ENCODE results near the gene PHF21B.

The PHF21B gene

GRCh38 chr22:45039133-45039532, 29.3 kb upstream of the PHF21B start:
- Histone ChIP-seq H3K4me1 (ENCODE audit: control insufficient read depth, insufficient read depth, low read length) (no peaks in the 10 kb centered on the region), H3K4me3 (ENCODE audit: low read length) (no peak overlapping the region), H3K9ac (ENCODE audit: low read length) (no peak overlapping the region), H3K27me3 (ENCODE audit: control insufficient read depth, insufficient read depth, low read length) (peaks cover 3% of the 10 kb centered on the region), H3K36me3 (ENCODE audit: control insufficient read depth, insufficient read depth, low read length) (no peaks in the 10 kb centered on the region), H3K9me3 (ENCODE audit: control insufficient read depth, low read length) (no peaks in the 10 kb centered on the region)

GRCh38 chr22:45036154-45036553, 26.3 kb upstream of the PHF21B start:
- Histone ChIP-seq H3K27me3 (ENCODE audit: control insufficient read depth, insufficient read depth, low read length) (peaks cover 3% of the 10 kb centered on the region), H3K9ac (ENCODE audit: low read length) (no peak overlapping the region), H3K9me3 (ENCODE audit: control insufficient read depth, low read length) (no peaks in the 10 kb centered on the region), H3K4me3 (ENCODE audit: low read length) (no peak overlapping the region), H3K36me3 (ENCODE audit: control insufficient read depth, insufficient read depth, low read length) (no peaks in the 10 kb centered on the region), H3K4me1 (ENCODE audit: control insufficient read depth, insufficient read depth, low read length) (no peaks in the 10 kb centered on the region)

GRCh38 chr22:45034821-45035220, 25.0 kb upstream of the PHF21B start:
- H3K36me3 ChIP-seq (ENCODE audit: control insufficient read depth, insufficient read depth, low read length) = no peaks in the 10 kb centered on the region
- no peaks in the 10 kb centered on the region for H3K4me1 ChIP-seq (ENCODE audit: control insufficient read depth, insufficient read depth, low read length)
- no peak overlapping the region for H3K9ac ChIP-seq (ENCODE audit: low read length)
- peaks cover 3% of the 10 kb centered on the region for H3K27me3 ChIP-seq (ENCODE audit: control insufficient read depth, insufficient read depth, low read length)
- no peaks in the 10 kb centered on the region for H3K9me3 ChIP-seq (ENCODE audit: control insufficient read depth, low read length)
- H3K4me3 ChIP-seq (ENCODE audit: low read length) = no peak overlapping the region

- H3K27me3 ChIP-seq (ENCODE audit: control insufficient read depth, insufficient read depth, low read length) = peaks cover 3% of the 10 kb centered on the region
- no peak overlapping the region for H3K4me3 ChIP-seq (ENCODE audit: low read length)
- no peaks in the 10 kb centered on the region for H3K9me3 ChIP-seq (ENCODE audit: control insufficient read depth, low read length)
- H3K36me3 ChIP-seq (ENCODE audit: control insufficient read depth, insufficient read depth, low read length) = no peaks in the 10 kb centered on the region
- no peaks in the 10 kb centered on the region for H3K4me1 ChIP-seq (ENCODE audit: control insufficient read depth, insufficient read depth, low read length)
- no peak overlapping the region for H3K9ac ChIP-seq (ENCODE audit: low read length)
Measured at GRCh38 chr22:45034156-45034555, 24.4 kb upstream of the PHF21B start.

- no peaks in the 10 kb centered on the region for H3K36me3 ChIP-seq (ENCODE audit: control insufficient read depth, insufficient read depth, low read length)
- peaks cover 9% of the 10 kb centered on the region for H3K27me3 ChIP-seq (ENCODE audit: control insufficient read depth, insufficient read depth, low read length)
- no peak overlapping the region for H3K9ac ChIP-seq (ENCODE audit: low read length)
- no peak overlapping the region for H3K4me3 ChIP-seq (ENCODE audit: low read length)
- H3K4me1 ChIP-seq (ENCODE audit: control insufficient read depth, insufficient read depth, low read length) = no peaks in the 10 kb centered on the region
- no peaks in the 10 kb centered on the region for H3K9me3 ChIP-seq (ENCODE audit: control insufficient read depth, low read length)
Measured at GRCh38 chr22:45033136-45033535, 23.3 kb upstream of the PHF21B start.

GRCh38 chr22:45031629-45032403, 22.0 kb upstream of the PHF21B start:
- Histone ChIP-seq H3K9ac (ENCODE audit: low read length) (no peak overlapping the region), H3K4me1 (ENCODE audit: control insufficient read depth, insufficient read depth, low read length) (no peaks in the 10 kb centered on the region), H3K36me3 (ENCODE audit: control insufficient read depth, insufficient read depth, low read length) (no peaks in the 10 kb centered on the region), H3K27me3 (ENCODE audit: control insufficient read depth, insufficient read depth, low read length) (peaks cover 9% of the 10 kb centered on the region), H3K9me3 (ENCODE audit: control insufficient read depth, low read length) (no peaks in the 10 kb centered on the region), H3K4me3 (ENCODE audit: low read length) (no peak overlapping the region)

GRCh38 chr22:45029501-45029900, 19.7 kb upstream of the PHF21B start:
- H3K27me3 ChIP-seq (ENCODE audit: control insufficient read depth, insufficient read depth, low read length) = peaks cover 6% of the 10 kb centered on the region
- no peaks in the 10 kb centered on the region for H3K9me3 ChIP-seq (ENCODE audit: control insufficient read depth, low read length)
- H3K4me3 ChIP-seq (ENCODE audit: low read length) = no peak overlapping the region
- no peak overlapping the region for H3K9ac ChIP-seq (ENCODE audit: low read length)
- H3K4me1 ChIP-seq (ENCODE audit: control insufficient read depth, insufficient read depth, low read length) = no peaks in the 10 kb centered on the region
- no peaks in the 10 kb centered on the region for H3K36me3 ChIP-seq (ENCODE audit: control insufficient read depth, insufficient read depth, low read length)

- Histone ChIP-seq H3K9me3 (ENCODE audit: control insufficient read depth, low read length) (no peaks in the 10 kb centered on the region), H3K27me3 (ENCODE audit: control insufficient read depth, insufficient read depth, low read length) (peaks cover 6% of the 10 kb centered on the region)
Measured at GRCh38 chr22:45026511-45026910, 16.7 kb upstream of the PHF21B start.

GRCh38 chr22:45023431-45023830, 13.6 kb upstream of the PHF21B start:
- Histone ChIP-seq H3K36me3 (ENCODE audit: control insufficient read depth, insufficient read depth, low read length) (no peaks in the 10 kb centered on the region), H3K9me3 (ENCODE audit: control insufficient read depth, low read length) (no peaks in the 10 kb centered on the region), H3K9ac (ENCODE audit: low read length) (no peak overlapping the region), H3K4me1 (ENCODE audit: control insufficient read depth, insufficient read depth, low read length) (no peaks in the 10 kb centered on the region), H3K4me3 (ENCODE audit: low read length) (no peak overlapping the region), H3K27me3 (ENCODE audit: control insufficient read depth, insufficient read depth, low read length) (peaks cover 11% of the 10 kb centered on the region)

More at GRCh38 chr22:45026511-45026910, 16.7 kb upstream of the PHF21B start:
- no peak overlapping the region for H3K4me3 ChIP-seq (ENCODE audit: low read length)
- H3K4me1 ChIP-seq (ENCODE audit: control insufficient read depth, insufficient read depth, low read length) = no peaks in the 10 kb centered on the region
- H3K36me3 ChIP-seq (ENCODE audit: control insufficient read depth, insufficient read depth, low read length) = no peaks in the 10 kb centered on the region
- H3K9ac ChIP-seq (ENCODE audit: low read length) = no peak overlapping the region

GRCh38 chr22:45019861-45020655, 10.3 kb upstream of the PHF21B start:
- no peak overlapping the region for H3K9ac ChIP-seq (ENCODE audit: low read length)
- no peak overlapping the region for H3K4me3 ChIP-seq (ENCODE audit: low read length)
- H3K4me1 ChIP-seq (ENCODE audit: control insufficient read depth, insufficient read depth, low read length) = no peaks in the 10 kb centered on the region
- H3K27me3 ChIP-seq (ENCODE audit: control insufficient read depth, insufficient read depth, low read length) = peaks cover 9% of the 10 kb centered on the region
- no peaks in the 10 kb centered on the region for H3K36me3 ChIP-seq (ENCODE audit: control insufficient read depth, insufficient read depth, low read length)
- no peaks in the 10 kb centered on the region for H3K9me3 ChIP-seq (ENCODE audit: control insufficient read depth, low read length)

- Histone ChIP-seq H3K27me3 (ENCODE audit: control insufficient read depth, insufficient read depth, low read length) (peaks cover 39% of the 10 kb centered on the region), H3K4me3 (ENCODE audit: low read length) (no peak overlapping the region), H3K9me3 (ENCODE audit: control insufficient read depth, low read length) (no peaks in the 10 kb centered on the region), H3K36me3 (ENCODE audit: control insufficient read depth, insufficient read depth, low read length) (no peaks in the 10 kb centered on the region), H3K4me1 (ENCODE audit: control insufficient read depth, insufficient read depth, low read length) (no peaks in the 10 kb centered on the region), H3K9ac (ENCODE audit: low read length) (no peak overlapping the region)
Measured at GRCh38 chr22:45014654-45015053, 4.8 kb upstream of the PHF21B start.

- peaks cover 45% of the 10 kb centered on the region for H3K27me3 ChIP-seq (ENCODE audit: control insufficient read depth, insufficient read depth, low read length)
- H3K9ac ChIP-seq (ENCODE audit: low read length) = no peak overlapping the region
- H3K4me1 ChIP-seq (ENCODE audit: control insufficient read depth, insufficient read depth, low read length) = no peaks in the 10 kb centered on the region
- no peaks in the 10 kb centered on the region for H3K9me3 ChIP-seq (ENCODE audit: control insufficient read depth, low read length)
- no peak overlapping the region for H3K4me3 ChIP-seq (ENCODE audit: low read length)
- no peaks in the 10 kb centered on the region for H3K36me3 ChIP-seq (ENCODE audit: control insufficient read depth, insufficient read depth, low read length)
Measured at GRCh38 chr22:45013138-45013537, 3.3 kb upstream of the PHF21B start.
